Anterior cingulate cortex (tissue), 58 donors: ENCODE data around the gene THSD4.
A peak's percentile ranks its signal among the peaks of the same experiment; 100 is the strongest.

ENCODE experiments used
- DNase-seq, 58 donors: peaks; one replicate each; lab custom pipeline; 2025; lab: John Stamatoyannopoulos, UW

The THSD4 gene

GRCh38 chr15:71180986-71181853 lies 65.9 kb downstream of the THSD4 start:
- DNase-seq = no peak

DNA sequence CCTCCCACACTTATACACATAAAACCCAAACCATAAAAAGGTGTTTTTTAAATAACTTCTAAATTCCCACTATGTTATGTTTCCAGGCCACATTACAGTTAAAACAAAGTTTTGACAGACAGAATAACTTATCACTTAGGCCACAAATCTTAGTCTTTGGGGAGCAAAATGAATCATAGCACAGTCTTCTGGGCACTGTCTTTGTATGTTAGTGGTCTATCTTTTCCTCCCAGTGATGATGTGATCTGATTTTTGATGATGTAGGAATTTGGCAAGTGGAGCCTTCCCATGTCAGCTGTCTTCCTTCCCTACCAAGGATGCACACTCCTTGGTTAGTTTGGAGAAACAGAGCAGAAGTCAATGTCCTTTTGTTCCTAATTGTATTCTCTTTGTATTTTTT lies 67.3 kb downstream of the THSD4 start:
- DNase-seq = no peak

DNA sequence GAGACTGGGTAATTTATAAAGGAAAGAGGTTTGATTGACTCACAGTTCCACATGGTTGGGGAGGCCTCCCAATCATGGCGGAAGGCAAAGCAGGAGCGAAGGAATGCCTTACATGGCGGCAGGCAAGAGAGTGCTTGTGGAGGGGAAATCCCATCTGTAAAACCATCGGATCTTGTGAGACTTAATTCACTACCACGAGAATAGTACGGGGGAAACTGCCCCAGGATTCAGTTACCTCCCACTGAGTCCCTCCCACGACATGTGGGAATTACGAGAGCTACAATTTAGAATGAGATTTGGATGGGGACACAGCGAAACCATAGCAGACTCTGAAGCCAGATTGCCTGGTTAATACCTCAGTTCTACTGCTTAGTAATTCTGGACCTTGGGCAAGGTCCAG lies 67.8 kb downstream of the THSD4 start:
- no peak for DNase-seq

DNA sequence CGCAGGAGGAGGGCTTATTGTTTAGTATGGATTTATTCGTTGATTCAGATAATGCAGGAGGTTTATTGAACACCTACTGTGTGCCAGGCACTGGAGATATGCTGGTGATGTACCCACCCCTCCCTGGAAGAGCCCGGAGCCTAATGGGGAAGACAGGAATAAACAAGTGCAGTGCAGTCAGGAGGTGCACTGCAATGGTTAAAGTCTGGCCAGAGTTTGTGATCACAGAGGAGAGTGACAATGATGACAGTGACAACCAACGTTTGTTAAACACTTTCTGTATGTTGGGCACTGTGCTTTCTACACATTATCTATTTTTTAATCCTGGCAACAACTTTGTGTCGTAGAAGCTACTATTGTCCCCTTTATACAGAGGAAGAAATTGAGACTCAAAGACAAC lies 70.4 kb downstream of the THSD4 start:
- DNase-seq = no peak

DNA sequence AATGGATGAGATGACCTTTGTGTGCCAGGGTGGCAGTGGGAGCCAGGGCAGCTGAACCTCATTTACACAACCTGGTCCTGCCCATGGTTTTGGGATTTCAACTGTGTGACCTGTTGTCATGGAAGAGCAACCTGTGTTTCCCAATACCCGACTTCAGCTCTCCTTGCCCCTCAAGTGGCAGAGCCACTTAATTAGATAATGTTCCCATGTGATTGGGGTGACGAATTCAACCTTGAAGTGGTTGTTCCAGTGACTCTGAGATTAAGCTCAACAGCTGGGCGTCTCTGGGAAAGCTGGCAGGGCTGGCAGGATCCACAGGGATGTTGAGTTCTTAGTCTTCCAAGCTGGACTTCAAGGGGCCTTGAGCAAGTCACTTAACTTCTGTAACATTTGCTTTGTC lies 71.0 kb downstream of the THSD4 start:
- DNase-seq = no peak

DNA sequence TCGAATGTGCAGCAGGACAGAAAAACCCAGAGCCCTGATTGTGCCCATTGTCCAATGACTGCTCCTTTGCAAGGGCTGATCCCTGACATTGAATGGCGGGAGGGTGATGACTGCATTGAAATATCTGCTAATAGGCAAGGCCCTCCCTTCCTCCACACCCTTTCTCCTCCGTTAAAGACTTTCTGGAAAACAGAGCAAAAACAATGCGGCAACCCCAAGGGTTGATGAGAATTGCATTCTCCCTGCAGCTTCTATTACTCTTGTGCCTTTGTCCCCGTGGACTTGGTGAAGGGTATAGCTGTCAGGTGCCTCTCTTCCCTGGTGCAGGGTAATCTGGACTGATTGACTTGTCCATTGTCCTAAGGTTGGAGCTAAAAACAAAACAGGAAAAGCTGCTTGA lies 71.8 kb downstream of the THSD4 start:
- DNase-seq = no peak

DNA sequence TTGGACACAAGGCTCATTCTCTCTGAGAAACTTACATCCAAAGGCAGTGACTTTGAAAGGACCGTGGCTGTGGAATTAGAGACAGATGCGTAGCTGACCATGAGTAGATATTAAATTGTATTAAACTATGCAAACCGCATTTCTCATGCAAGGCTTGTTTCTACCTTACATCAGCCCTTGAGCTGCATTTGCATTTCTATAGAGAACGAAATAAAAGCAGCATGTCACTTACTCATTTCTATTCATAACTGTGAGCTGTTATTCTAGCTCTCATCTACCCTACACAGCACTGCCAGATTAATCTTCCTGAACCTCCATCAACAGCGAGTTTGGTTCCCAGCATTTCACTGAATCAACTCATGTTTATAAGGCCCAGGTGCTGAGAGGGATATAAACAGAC lies 72.3 kb downstream of the THSD4 start:
- no peak for DNase-seq

DNA sequence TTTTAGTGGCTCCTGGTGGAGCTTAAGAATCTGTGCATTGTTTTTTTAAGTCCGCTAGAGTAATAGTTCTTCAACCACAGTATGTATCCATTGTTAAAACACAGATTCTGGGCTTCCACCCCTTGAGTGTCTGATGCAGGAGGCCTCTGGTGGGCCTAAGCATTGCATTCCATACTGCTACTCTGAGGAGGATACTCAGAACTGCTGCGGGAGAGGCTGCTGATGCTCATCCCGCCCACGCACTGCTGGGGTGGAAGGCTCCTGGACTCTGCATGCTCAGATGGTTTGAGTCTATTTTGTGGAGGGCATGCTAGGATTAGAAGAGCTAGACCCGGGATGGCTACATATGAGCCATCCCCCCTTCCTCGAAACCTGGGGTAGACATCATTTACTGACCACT lies 74.4 kb downstream of the THSD4 start:
- no peak for DNase-seq

GRCh38 chr15:71191296-71191695 lies 76.0 kb downstream of the THSD4 start:
- DNase-seq = no peak

DNA sequence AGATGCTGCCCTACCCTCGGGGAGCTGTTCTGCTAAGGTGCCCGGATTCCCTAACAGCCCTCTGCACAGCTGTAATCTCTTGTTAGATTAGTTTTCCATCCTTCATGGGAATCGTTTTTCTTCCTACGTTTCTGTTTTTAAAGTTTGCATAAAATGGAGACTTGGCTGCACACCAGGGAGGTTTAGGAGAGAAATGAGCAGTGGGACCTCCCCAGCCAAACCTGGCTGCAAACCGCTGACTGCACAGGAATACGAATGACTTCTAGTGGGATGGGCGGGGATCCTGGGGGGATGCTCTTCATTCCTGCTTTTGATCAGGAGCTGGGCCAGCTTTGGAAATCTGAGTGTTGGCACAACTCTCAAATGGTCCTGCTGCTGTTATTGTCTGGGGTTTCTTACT lies 77.5 kb downstream of the THSD4 start:
- no peak for DNase-seq

GRCh38 chr15:71194286-71194685 lies 79.0 kb downstream of the THSD4 start:
- DNase-seq = no peak

GRCh38 chr15:71195242-71195641 lies 80.0 kb downstream of the THSD4 start:
- no peak for DNase-seq

- no peak for DNase-seq
These were observed 82.3 kb downstream of the THSD4 start for GRCh38 chr15:71197620-71198019.

GRCh38 chr15:71198846-71199245 lies 83.6 kb downstream of the THSD4 start:
- no peak for DNase-seq

DNA sequence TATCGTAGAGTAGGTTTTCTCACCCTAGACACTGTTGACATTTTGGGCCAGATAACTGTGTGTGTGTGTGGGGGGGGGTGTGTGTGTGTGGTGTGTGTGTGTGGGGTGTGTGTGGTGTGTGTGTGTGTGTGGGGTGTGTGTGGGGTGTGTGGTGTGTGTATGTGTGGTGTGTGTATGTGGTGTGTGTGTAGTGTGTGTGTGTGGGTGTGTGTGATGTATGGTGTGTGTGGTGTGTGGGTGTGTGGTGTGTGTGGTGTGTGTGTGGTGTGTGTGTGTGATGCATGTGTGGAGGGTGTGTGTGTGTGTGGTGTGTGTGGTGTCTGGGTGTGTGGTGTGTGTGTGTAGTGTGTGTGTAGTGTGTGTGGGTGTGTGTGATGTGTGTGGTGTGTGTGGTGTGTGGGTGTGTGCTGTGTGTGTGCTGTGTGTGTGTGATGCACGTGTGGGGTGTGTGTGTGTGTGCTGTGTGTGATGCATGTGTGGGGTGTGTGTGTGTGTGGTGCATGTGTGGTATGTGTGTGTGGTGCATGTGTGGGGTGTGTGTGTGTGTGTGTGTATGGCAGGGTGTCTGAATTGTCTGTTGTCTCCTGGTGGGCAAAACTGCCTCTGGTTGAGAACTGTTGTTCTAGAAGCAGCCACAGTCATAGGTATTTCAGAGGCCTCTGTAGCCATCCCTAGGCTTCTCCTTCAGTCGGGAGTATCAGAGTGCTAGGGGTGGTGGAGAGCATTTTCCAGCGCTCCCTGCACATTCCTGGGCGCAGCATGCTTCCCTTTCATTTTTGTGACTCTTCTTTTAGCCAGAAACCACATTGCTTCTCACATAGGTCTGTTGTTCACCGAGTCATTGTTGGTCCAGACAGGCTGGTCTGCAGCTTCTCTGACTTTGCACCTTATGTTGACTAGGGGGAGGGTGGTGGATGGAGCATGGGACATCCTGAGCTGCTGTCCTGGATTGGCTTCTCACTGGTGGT lies 84.4 kb downstream of the THSD4 start:
- no peak for DNase-seq

- DNase-seq = no peak
These were observed 86.2 kb downstream of the THSD4 start for GRCh38 chr15:71201477-71201876.

- DNase-seq = peak in 2 of 58 donors; percentile 14 to 27
These were observed 87.4 kb downstream of the THSD4 start for GRCh38 chr15:71202712-71203111.

DNA sequence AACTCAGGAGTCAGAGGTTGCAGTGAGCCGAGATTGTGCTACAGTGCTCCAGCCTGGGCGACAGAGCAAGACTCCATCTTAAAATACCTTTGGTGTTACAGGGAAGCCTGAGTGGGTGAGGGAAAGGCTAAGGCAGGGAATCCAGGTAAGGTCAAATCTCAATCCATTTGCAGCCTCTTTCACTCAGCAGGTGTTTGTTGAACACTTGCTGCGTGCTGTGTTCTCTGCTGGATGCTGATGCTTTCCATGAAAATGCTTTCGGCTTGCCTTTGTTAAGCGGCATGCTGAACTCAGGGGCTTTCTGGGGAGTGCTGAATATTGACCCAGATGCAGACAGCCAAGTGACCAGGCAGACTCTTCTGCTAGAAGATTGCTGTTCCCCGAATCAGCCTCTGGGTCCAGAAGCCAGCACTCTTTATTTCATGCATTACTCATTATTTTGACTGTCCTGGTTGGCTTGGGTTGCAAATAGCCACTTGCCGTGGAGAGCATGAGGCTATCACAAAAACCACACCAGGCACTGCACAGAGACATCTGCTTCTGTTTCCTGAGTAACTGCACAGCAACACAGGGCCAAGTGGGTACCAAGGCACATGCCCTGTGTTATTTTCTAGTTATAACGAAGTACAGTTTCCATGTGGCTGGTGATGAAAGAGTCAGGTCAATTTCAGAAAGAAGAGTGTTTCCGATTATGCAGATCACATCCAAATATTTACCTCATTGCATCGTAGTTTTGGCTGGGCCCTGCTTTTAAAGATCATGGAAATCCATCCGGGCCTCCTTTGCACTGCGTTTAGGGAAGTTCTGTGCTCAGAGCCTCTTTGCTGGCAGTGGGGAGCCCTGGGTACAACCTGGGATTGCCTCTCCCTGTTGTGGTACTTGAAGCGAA lies 88.6 kb downstream of the THSD4 start:
- no peak for DNase-seq

DNA sequence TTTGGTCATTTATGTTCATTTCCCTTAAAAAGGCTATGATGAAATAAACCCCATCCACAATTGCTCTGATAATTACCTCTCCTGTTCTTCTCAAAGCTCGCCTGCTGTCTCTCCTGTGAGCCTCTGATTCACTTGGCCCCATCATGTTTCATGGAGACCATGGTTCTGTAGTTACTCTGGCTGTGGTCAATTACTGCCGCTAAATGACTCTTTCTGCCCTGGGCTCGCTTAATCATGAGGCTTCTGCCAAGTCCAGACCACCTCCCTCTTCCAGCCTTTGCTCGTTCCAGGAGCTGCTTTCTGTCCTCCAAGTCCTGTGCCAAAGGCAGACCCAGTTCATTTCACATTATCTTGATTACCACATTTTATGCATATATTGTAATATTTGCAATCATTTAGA lies 91.9 kb downstream of the THSD4 start:
- no peak for DNase-seq

DNA sequence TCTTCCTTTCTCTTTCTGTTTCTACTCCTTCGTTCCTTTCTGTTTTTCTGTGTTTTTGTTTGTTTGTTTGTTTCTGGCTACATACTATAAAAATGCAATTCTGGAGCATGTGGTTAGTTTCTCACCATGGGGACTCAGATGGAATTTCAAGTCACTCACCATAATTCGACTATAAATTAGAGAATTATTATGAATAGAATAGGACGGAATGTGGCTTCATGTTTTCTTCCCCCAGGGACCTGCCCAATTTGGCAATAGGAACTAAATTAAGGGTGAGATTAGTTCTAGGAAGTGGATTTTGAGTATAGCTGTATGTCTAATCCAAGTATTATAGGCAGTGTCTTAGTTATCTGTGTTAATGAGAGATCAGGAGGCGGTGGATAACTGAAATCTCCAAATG lies 96.9 kb downstream of the THSD4 start:
- no peak for DNase-seq
